ENCODE results near the gene CD19. TPM values are rescaled to one million over a fixed set of nuclear protein-coding genes. Genes with fewer than 3 reads are reported as not detected.

Gene CD19
- polyA plus RNA-seq, 1 donor (not counting 4 experiments of a cell fraction or from before 2014, with no cell fraction given), result not detected

- Histone ChIP-seq H3K9ac (ENCODE audit: control insufficient read depth, extremely low read depth, insufficient read depth, low read length) (no peak overlapping the region), H3K36me3 (ENCODE audit: control insufficient read depth in 2 of 2, extremely low read depth in 1 of 2, insufficient read depth in 2 of 2, low read length in 2 of 2) (no peaks in the 10 kb centered on the region), H3K9me1 (ENCODE audit: control insufficient read depth, extremely low read depth, insufficient read depth, low read length) (no peaks in the 10 kb centered on the region), H3K4me2 (ENCODE audit: control insufficient read depth, extremely low read depth, insufficient read depth, low read depth, low read length) (no peak overlapping the region), H3K9me3 (ENCODE audit: control insufficient read depth, low read depth, low read length) (no peaks in the 10 kb centered on the region), H3K27ac (ENCODE audit: control insufficient read depth, insufficient read depth, low read length) (no peak overlapping the region), H4K20me1 (ENCODE audit: control insufficient read depth, extremely low read depth, insufficient read depth, low read length) (no peaks in the 10 kb centered on the region), H2AFZ (ENCODE audit: control insufficient read depth, low read length) (no peak overlapping the region), H3K79me2 (ENCODE audit: control insufficient read depth, insufficient read depth, low read length) (peaks cover 2% of the 10 kb centered on the region), H3K4me3 (ENCODE audit: control insufficient read depth in 2 of 3, extremely low read depth in 1 of 3, insufficient read depth in 2 of 3, low read depth in 1 of 3, low read length in 3 of 3) (no peak overlapping the region), H3K27me3 (ENCODE audit: control insufficient read depth, extremely low read depth, insufficient read depth, low read length) (no peaks in the 10 kb centered on the region), H3K4me1 (ENCODE audit: control insufficient read depth, extremely low read depth, insufficient read depth, low read length) (peaks cover 8% of the 10 kb centered on the region)
- FAIRE-seq (no peak), DNase-seq (ENCODE audit: low read depth, low spot score) (no peak)
- no peak for TF ChIP-seq EZH2 (IDR thresholded peaks at IDR 0.05; ENCODE audit: low read length)
- no peak for TF ChIP-seq CTCF (optimal IDR thresholded peaks at IDR 0.05 in 1 of 3, IDR thresholded peaks at IDR 0.05 in 1 of 3, conservative IDR thresholded peaks at IDR 0.05 in 1 of 3; ENCODE audit: extremely low read depth in 1 of 3, insufficient read depth in 2 of 3, low read length in 3 of 3)
- dilution Hi-C loops (cut with MboI; ENCODE audit: extremely low pct_ligation_motif_present, low sequenced_read_pairs), result no loop called here
Measured at GRCh38 chr16:28927815-28928214, 4.0 kb upstream of the CD19 start.

- Histone ChIP-seq H4K20me1 (ENCODE audit: control insufficient read depth, extremely low read depth, insufficient read depth, low read length) (no peaks in the 10 kb centered on the region), H3K4me1 (ENCODE audit: control insufficient read depth, extremely low read depth, insufficient read depth, low read length) (peaks cover 3% of the 10 kb centered on the region), H3K9ac (ENCODE audit: control insufficient read depth, extremely low read depth, insufficient read depth, low read length) (no peak overlapping the region), H3K4me2 (ENCODE audit: control insufficient read depth, extremely low read depth, insufficient read depth, low read depth, low read length) (no peak overlapping the region), H2AFZ (ENCODE audit: control insufficient read depth, low read length) (no peak overlapping the region), H3K4me3 (ENCODE audit: control insufficient read depth in 2 of 3, extremely low read depth in 1 of 3, insufficient read depth in 2 of 3, low read depth in 1 of 3, low read length in 3 of 3) (no peak overlapping the region), H3K79me2 (ENCODE audit: control insufficient read depth, insufficient read depth, low read length) (no peaks in the 10 kb centered on the region), H3K9me1 (ENCODE audit: control insufficient read depth, extremely low read depth, insufficient read depth, low read length) (no peaks in the 10 kb centered on the region), H3K9me3 (ENCODE audit: control insufficient read depth, low read depth, low read length) (no peaks in the 10 kb centered on the region), H3K27ac (ENCODE audit: control insufficient read depth, insufficient read depth, low read length) (no peak overlapping the region), H3K27me3 (ENCODE audit: control insufficient read depth, extremely low read depth, insufficient read depth, low read length) (no peaks in the 10 kb centered on the region), H3K36me3 (ENCODE audit: control insufficient read depth in 2 of 2, extremely low read depth in 1 of 2, insufficient read depth in 2 of 2, low read length in 2 of 2) (no peaks in the 10 kb centered on the region)
- DNase-seq (ENCODE audit: low read depth, low spot score) (no peak), FAIRE-seq (no peak)
- dilution Hi-C loops (cut with MboI; ENCODE audit: extremely low pct_ligation_motif_present, low sequenced_read_pairs), result no loop called here
- TF ChIP-seq CTCF (optimal IDR thresholded peaks at IDR 0.05 in 1 of 3, IDR thresholded peaks at IDR 0.05 in 1 of 3, conservative IDR thresholded peaks at IDR 0.05 in 1 of 3; ENCODE audit: extremely low read depth in 1 of 3, insufficient read depth in 2 of 3, low read length in 3 of 3) (no peak), EZH2 (IDR thresholded peaks at IDR 0.05; ENCODE audit: low read length) (no peak)
Measured at GRCh38 chr16:28930203-28930602, 1.6 kb upstream of the CD19 start.
